HepG2 (cell line): ENCODE data around the gene STRBP. TPM values are rescaled to one million over a fixed set of nuclear protein-coding genes. Genes with fewer than 3 reads are reported as not detected.

Experiments used
- HNRNPUL1 ChIP-seq: fragments of 200-400 bp; formaldehyde crosslinking; IDR thresholded peaks from 2 replicates; pipeline ENCODE4 v1.6.1; 2017; ENCODE audit warnings: low read depth, mild to moderate bottlenecking, low read length, moderate library complexity
- HOMEZ ChIP-seq: IDR thresholded peaks from 2 replicates; pipeline ENCODE4 v1.6.1; 2016; ENCODE audit warnings: low read depth
- KAT8 ChIP-seq: IDR thresholded peaks from 2 replicates; pipeline ENCODE4 v1.6.1; 2016; ENCODE audit warnings: missing genetic modification reagents, missing compliant biosample characterization
- KDM2A ChIP-seq: sonication (generic); formaldehyde crosslinking; IDR thresholded peaks from 2 replicates; pipeline ENCODE4 v1.4.0; 2020; ENCODE audit warnings: low read depth, missing genetic modification reagents, borderline replicate concordance
- NR2C2 ChIP-seq: sonication (generic); formaldehyde crosslinking; IDR thresholded peaks from 2 replicates; pipeline ENCODE4 v1.4.0; 2020; ENCODE audit warnings: missing genetic modification reagents, mild to moderate bottlenecking, moderate library complexity, borderline replicate concordance
- SALL2 ChIP-seq: sonication (generic); formaldehyde crosslinking; IDR thresholded peaks from 2 replicates; pipeline ENCODE4 v1.8.1; 2023; ENCODE audit warnings: mild to moderate bottlenecking, missing genetic modification reagents, inconsistent platforms
- TEAD3 ChIP-seq: optimal IDR thresholded peaks from 2 replicates; pipeline ENCODE3; 2016; ENCODE audit warnings: borderline replicate concordance
- TOE1 ChIP-seq: sonication (generic); formaldehyde crosslinking; IDR thresholded peaks from 2 replicates; pipeline ENCODE4 v1.4.0; 2020; ENCODE audit warnings: mild to moderate bottlenecking, missing genetic modification reagents
- TRIM24 ChIP-seq: sonication (generic); formaldehyde crosslinking; IDR thresholded peaks from 2 replicates; pipeline ENCODE4 v1.8.0; 2022; ENCODE audit warnings: mild to moderate bottlenecking, missing genetic modification reagents
- ZNF12 ChIP-seq: sonication (generic); formaldehyde crosslinking; IDR thresholded peaks from 2 replicates; pipeline ENCODE4 v1.5.0; 2020; ENCODE audit warnings: missing genetic modification reagents
- ZNF343 ChIP-seq: sonication (generic); formaldehyde crosslinking; IDR thresholded peaks from 2 replicates; pipeline ENCODE4 v1.4.0; 2020; ENCODE audit warnings: mild to moderate bottlenecking, missing genetic modification reagents
- ZNF350 ChIP-seq: sonication (generic); formaldehyde crosslinking; IDR thresholded peaks from 2 replicates; pipeline ENCODE4 v1.4.0; 2020; ENCODE audit warnings: mild to moderate bottlenecking, low read depth, missing genetic modification reagents, borderline replicate concordance
- ZNF746 ChIP-seq: sonication (generic); formaldehyde crosslinking; IDR thresholded peaks from 2 replicates; pipeline ENCODE4 v1.8.0; 2022; ENCODE audit warnings: mild to moderate bottlenecking, missing genetic modification reagents
- ZNF776 ChIP-seq: sonication (generic); formaldehyde crosslinking; IDR thresholded peaks from 2 replicates; pipeline ENCODE4 v1.4.0; 2020; ENCODE audit warnings: mild to moderate bottlenecking, missing genetic modification reagents
- polyA plus RNA-seq, 8 experiments: library from polyadenylated mRNA; depleted of rRNA in 3 of 8; stranded (reverse) in 7 of 8; unstranded in 1 of 8; fragments of >200 nt; fragmentation: Illumina TruSeq in 4 of 8; extraction: Trizol in 4 of 8; gene quantifications; 2 replicates each; pipeline versions ENCODE4 v1.2.1 to v1.2.3, GENCODE V29; 2011 to 2016; ENCODE audit warnings: low read depth in 4 of 8, missing spikeins in 1 of 8, mixed read lengths in 1 of 8; ENCODE audit not compliant: insufficient read depth in 1 of 8
- total RNA-seq, 5 experiments: library from RNA; depleted of rRNA; stranded (reverse); fragments of >200 nt; fragmentation: Illumina TruSeq; extraction: Trizol; gene quantifications; 2 replicates each; pipeline ENCODE4 v1.2.3, GENCODE V29; 2016; ENCODE audit warnings: low read depth in 1 of 5
- TF ChIP-seq, protein P1 (sequence below): sonication (generic); formaldehyde crosslinking; IDR thresholded peaks from 2 replicates; pipeline ENCODE4 v1.5.0; 2020; ENCODE audit warnings: mild to moderate bottlenecking, missing genetic modification reagents
- TF ChIP-seq, protein P2 (sequence below): IDR thresholded peaks from 2 replicates; pipeline ENCODE4 v1.6.1; 2012; ENCODE audit warnings: low read length, improper control_type of control experiment
- TF ChIP-seq, protein P3 (sequence below): IDR thresholded peaks from 2 replicates; pipeline ENCODE4 v1.6.1; 2016; ENCODE audit warnings: low read depth, missing genetic modification reagents, missing compliant biosample characterization

STRBP gene
- total and polyA plus RNA-seq, 2 of the 13 experiments (the other 11 are each of a cell fraction or from before 2014, with no cell fraction given): 14.5 to 38.5 TPM

DNA sequence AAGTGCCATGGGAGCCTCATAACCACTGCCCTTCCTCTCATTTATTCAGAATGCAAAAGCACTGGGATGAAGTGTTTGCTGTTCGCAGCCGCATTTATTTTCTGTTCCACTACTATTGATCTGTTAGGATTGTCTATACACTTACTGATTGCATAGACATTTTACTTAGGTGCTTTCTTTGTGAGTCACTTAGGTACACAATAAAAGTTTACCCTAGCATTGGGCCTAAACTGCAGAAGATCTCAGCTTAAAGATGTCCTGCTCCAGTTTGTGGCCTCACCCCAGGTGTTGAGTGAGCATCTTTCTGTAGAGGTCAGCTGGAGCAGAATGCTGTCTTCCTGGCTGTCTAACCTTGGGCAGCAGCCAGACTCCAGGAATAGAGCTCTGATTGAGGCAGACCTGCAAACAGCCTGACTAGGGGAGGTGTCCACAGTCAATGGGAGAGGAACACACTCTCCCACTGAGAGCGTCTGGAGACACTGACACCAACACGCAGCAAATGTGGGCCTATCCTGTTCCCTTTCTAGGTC is 181.0 kb downstream of the STRBP start (continued):
- TF ChIP-seq HOMEZ (CRISPR knock-in tag): 0 out of 2 replicates have a peak, but pooled peaks have one; percentile 15
- 0 out of 2 replicates have a peak, but pooled peaks have one; percentile 26 for TF ChIP-seq SALL2 (CRISPR knock-in tag)
- TF ChIP-seq ZNF350 (CRISPR knock-in tag): no peak
- TF ChIP-seq HNRNPUL1: no peak
- TF ChIP-seq, protein P1, sequence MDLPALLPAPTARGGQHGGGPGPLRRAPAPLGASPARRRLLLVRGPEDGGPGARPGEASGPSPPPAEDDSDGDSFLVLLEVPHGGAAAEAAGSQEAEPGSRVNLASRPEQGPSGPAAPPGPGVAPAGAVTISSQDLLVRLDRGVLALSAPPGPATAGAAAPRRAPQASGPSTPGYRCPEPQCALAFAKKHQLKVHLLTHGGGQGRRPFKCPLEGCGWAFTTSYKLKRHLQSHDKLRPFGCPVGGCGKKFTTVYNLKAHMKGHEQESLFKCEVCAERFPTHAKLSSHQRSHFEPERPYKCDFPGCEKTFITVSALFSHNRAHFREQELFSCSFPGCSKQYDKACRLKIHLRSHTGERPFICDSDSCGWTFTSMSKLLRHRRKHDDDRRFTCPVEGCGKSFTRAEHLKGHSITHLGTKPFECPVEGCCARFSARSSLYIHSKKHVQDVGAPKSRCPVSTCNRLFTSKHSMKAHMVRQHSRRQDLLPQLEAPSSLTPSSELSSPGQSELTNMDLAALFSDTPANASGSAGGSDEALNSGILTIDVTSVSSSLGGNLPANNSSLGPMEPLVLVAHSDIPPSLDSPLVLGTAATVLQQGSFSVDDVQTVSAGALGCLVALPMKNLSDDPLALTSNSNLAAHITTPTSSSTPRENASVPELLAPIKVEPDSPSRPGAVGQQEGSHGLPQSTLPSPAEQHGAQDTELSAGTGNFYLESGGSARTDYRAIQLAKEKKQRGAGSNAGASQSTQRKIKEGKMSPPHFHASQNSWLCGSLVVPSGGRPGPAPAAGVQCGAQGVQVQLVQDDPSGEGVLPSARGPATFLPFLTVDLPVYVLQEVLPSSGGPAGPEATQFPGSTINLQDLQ (CRISPR knock-in tag): no peak
- TF ChIP-seq TRIM24: no peak
- no peak; the same call in 1 of the 2 replicates for TF ChIP-seq TOE1 (CRISPR knock-in tag)
- no peak for TF ChIP-seq ZNF746 (CRISPR knock-in tag)
- TF ChIP-seq, protein P2, sequence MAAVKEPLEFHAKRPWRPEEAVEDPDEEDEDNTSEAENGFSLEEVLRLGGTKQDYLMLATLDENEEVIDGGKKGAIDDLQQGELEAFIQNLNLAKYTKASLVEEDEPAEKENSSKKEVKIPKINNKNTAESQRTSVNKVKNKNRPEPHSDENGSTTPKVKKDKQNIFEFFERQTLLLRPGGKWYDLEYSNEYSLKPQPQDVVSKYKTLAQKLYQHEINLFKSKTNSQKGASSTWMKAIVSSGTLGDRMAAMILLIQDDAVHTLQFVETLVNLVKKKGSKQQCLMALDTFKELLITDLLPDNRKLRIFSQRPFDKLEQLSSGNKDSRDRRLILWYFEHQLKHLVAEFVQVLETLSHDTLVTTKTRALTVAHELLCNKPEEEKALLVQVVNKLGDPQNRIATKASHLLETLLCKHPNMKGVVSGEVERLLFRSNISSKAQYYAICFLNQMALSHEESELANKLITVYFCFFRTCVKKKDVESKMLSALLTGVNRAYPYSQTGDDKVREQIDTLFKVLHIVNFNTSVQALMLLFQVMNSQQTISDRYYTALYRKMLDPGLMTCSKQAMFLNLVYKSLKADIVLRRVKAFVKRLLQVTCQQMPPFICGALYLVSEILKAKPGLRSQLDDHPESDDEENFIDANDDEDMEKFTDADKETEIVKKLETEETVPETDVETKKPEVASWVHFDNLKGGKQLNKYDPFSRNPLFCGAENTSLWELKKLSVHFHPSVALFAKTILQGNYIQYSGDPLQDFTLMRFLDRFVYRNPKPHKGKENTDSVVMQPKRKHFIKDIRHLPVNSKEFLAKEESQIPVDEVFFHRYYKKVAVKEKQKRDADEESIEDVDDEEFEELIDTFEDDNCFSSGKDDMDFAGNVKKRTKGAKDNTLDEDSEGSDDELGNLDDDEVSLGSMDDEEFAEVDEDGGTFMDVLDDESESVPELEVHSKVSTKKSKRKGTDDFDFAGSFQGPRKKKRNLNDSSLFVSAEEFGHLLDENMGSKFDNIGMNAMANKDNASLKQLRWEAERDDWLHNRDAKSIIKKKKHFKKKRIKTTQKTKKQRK: no peak
- TF ChIP-seq ZNF343 (CRISPR knock-in tag): no peak
- peak; percentile 75; the same call in 1 of the 2 replicates for TF ChIP-seq KAT8 (CRISPR knock-in tag)
- TF ChIP-seq, protein P3, sequence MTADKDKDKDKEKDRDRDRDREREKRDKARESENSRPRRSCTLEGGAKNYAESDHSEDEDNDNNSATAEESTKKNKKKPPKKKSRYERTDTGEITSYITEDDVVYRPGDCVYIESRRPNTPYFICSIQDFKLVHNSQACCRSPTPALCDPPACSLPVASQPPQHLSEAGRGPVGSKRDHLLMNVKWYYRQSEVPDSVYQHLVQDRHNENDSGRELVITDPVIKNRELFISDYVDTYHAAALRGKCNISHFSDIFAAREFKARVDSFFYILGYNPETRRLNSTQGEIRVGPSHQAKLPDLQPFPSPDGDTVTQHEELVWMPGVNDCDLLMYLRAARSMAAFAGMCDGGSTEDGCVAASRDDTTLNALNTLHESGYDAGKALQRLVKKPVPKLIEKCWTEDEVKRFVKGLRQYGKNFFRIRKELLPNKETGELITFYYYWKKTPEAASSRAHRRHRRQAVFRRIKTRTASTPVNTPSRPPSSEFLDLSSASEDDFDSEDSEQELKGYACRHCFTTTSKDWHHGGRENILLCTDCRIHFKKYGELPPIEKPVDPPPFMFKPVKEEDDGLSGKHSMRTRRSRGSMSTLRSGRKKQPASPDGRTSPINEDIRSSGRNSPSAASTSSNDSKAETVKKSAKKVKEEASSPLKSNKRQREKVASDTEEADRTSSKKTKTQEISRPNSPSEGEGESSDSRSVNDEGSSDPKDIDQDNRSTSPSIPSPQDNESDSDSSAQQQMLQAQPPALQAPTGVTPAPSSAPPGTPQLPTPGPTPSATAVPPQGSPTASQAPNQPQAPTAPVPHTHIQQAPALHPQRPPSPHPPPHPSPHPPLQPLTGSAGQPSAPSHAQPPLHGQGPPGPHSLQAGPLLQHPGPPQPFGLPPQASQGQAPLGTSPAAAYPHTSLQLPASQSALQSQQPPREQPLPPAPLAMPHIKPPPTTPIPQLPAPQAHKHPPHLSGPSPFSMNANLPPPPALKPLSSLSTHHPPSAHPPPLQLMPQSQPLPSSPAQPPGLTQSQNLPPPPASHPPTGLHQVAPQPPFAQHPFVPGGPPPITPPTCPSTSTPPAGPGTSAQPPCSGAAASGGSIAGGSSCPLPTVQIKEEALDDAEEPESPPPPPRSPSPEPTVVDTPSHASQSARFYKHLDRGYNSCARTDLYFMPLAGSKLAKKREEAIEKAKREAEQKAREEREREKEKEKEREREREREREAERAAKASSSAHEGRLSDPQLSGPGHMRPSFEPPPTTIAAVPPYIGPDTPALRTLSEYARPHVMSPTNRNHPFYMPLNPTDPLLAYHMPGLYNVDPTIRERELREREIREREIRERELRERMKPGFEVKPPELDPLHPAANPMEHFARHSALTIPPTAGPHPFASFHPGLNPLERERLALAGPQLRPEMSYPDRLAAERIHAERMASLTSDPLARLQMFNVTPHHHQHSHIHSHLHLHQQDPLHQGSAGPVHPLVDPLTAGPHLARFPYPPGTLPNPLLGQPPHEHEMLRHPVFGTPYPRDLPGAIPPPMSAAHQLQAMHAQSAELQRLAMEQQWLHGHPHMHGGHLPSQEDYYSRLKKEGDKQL (CRISPR knock-in tag): peak; percentile 94
- TF ChIP-seq ZNF12 (CRISPR knock-in tag): peak; percentile 69; the same call in 1 of the 2 replicates
- TF ChIP-seq TEAD3 (CRISPR knock-in tag): no peak
- TF ChIP-seq ZNF776: no peak
- TF ChIP-seq NR2C2: peak; percentile 53; the same call in 1 of the 2 replicates
- TF ChIP-seq KDM2A: peak; percentile 30; the same call in 1 of the 2 replicates
